Measurements from ENCODE around the gene AMPD2. TPM values are rescaled to one million over a fixed set of nuclear protein-coding genes. Genes with fewer than 3 reads are reported as not detected.

AMPD2 gene
- total RNA-seq, 3 donors from 2014 or later, result 35.6 to 47.4 (median 40.9) TPM

DNA sequence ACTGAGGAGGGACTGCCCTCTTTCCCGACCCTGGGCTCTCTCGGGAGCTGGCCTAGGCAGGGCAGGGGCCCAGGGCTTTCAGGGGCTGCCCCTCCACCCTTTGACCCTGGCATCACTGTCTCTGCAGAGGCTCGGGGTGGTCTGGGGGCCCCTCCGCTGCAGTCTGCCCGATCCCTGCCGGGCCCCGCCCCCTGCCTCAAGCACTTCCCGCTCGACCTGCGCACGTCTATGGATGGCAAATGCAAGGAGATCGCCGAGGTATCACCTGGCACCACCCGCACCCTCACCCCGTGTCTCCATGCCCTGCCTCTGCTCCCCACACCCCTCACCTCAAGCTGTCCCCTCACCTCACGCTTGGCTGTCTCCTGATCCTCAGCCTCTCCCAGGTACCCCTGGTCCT, 5.5 kb downstream of the AMPD2 start:
- intact Hi-C loops (cut with DNase I, micrococcal nuclease), result no loop called here
- Histone ChIP-seq H3K4me3 (no peak overlapping the region), H3K4me1 (ENCODE audit: low read depth) (peaks cover 13% of the 10 kb centered on the region), H3K36me3 (ENCODE audit: low read depth) (no peaks in the 10 kb centered on the region), H3K9me3 (no peaks in the 10 kb centered on the region)
- ATAC-seq (no peak), DNase-seq (peak in 1 of 3 donors; percentile 49)
- TF ChIP-seq, protein P1, sequence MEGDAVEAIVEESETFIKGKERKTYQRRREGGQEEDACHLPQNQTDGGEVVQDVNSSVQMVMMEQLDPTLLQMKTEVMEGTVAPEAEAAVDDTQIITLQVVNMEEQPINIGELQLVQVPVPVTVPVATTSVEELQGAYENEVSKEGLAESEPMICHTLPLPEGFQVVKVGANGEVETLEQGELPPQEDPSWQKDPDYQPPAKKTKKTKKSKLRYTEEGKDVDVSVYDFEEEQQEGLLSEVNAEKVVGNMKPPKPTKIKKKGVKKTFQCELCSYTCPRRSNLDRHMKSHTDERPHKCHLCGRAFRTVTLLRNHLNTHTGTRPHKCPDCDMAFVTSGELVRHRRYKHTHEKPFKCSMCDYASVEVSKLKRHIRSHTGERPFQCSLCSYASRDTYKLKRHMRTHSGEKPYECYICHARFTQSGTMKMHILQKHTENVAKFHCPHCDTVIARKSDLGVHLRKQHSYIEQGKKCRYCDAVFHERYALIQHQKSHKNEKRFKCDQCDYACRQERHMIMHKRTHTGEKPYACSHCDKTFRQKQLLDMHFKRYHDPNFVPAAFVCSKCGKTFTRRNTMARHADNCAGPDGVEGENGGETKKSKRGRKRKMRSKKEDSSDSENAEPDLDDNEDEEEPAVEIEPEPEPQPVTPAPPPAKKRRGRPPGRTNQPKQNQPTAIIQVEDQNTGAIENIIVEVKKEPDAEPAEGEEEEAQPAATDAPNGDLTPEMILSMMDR (IDR thresholded peaks at IDR 0.05), result no peak

DNA sequence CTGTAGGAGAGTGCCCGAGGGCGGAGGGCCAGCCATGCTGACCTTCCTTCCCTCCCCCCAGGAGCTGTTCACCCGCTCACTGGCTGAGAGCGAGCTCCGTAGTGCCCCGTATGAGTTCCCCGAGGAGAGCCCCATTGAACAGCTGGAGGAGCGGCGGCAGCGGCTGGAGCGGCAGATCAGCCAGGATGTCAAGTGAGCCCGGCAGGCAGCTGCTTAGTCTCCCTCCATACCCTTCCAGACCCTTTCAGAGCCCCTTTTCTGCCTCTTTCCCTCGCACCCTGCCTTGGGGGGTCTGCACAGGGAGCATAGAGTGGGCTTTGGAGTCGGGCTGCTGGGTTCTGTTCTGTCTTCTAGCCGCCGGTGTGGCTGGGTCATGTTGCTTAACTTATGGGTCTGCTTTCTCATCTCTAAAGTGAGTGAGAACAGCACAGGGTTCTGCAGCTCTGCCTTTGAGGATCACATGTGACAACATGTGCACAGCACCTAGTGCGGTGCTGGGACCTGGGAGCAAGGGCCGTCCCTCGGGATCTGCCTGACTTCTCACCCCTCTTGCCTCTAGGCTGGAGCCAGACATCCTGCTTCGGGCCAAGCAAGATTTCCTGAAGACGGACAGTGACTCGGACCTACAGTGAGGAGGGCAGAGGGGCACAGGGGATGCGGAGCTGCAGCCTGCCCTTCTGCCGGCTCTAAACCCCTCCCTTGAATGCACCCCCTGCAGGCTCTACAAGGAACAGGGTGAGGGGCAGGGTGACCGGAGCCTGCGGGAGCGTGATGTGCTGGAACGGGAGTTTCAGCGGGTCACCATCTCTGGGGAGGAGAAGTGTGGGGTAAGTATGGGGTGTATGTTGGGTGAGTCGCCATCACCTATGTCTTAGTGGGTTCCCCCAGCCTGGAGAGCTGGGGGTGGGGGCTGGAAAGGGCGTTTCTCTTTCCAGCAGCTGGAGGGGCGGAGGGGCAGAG, 6.2 kb downstream of the AMPD2 start:
- ATAC-seq, result no peak
- peaks cover 13% of the 10 kb centered on the region for H3K4me1 ChIP-seq (ENCODE audit: low read depth)
- H3K36me3 ChIP-seq (ENCODE audit: low read depth), result no peaks in the 10 kb centered on the region
- TF ChIP-seq, protein P1 (IDR thresholded peaks at IDR 0.05), result no peak
- H3K9me3 ChIP-seq, result no peaks in the 10 kb centered on the region
- no peak for DNase-seq
- intact Hi-C loops (cut with DNase I, micrococcal nuclease), result no loop called here
- H3K4me3 ChIP-seq, result no peak overlapping the region

DNA sequence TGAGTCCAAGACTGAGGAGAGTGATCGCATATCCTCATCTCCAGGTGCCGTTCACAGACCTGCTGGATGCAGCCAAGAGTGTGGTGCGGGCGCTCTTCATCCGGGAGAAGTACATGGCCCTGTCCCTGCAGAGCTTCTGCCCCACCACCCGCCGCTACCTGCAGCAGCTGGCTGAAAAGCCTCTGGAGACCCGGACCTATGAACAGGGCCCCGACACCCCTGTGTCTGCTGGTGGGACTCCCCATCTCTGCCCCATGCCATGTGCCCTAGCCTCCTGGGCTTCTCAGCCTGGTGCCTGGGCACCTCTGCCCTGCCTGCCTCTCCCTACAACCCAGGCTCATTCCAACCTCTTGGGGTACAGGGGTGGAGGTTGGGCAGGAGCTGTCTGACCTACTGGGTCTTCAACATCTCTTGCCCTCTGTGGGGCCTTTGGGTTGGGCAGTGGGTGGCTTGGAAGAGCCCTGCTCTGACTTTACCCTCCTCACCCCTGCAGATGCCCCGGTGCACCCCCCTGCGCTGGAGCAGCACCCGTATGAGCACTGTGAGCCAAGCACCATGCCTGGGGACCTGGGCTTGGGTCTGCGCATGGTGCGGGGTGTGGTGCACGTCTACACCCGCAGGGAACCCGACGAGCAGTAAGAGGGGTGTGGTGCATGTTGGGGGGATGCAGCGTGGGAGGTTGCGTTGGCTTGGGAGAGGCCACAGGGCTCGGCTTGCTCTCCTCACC, 7.2 kb downstream of the AMPD2 start:
- peaks cover 4% of the 10 kb centered on the region for H3K4me1 ChIP-seq (ENCODE audit: low read depth)
- H3K36me3 ChIP-seq (ENCODE audit: low read depth), result no peaks in the 10 kb centered on the region
- DNase-seq (no peak), ATAC-seq (no peak)
- no peaks in the 10 kb centered on the region for H3K9me3 ChIP-seq
- no peak overlapping the region for H3K4me3 ChIP-seq
- intact Hi-C loops (cut with DNase I, micrococcal nuclease), result no loop called here
- TF ChIP-seq, protein P1 (IDR thresholded peaks at IDR 0.05), result no peak

DNA sequence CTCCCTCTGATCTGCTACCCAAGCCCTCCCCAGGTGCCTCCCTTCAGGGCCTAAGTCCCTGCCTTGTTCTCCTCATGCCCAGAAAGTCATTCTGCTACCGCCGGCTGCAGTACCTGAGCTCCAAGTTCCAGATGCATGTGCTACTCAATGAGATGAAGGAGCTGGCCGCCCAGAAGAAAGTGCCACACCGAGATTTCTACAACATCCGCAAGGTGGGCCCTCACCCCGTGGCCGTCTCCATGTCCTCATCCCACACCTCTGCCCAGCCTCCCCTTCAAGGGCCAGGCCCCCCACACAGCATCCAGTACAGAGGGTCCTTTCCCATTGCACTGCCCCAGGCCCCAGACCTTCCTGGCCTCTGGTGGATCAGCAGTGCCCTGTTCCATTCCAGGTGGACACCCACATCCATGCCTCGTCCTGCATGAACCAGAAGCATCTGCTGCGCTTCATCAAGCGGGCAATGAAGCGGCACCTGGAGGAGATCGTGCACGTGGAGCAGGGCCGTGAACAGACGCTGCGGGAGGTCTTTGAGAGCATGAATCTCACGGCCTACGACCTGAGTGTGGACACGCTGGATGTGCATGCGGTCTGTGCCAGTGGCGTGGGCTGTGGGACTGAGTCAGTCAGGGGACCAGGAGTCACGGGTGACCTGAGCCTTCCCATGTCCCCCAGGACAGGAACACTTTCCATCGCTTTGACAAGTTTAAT, 8.2 kb downstream of the AMPD2 start:
- TF ChIP-seq, protein P1 (IDR thresholded peaks at IDR 0.05), result no peak
- Histone ChIP-seq H3K4me3 (no peak overlapping the region), H3K9me3 (no peaks in the 10 kb centered on the region), H3K4me1 (ENCODE audit: low read depth) (peaks cover 8% of the 10 kb centered on the region), H3K36me3 (ENCODE audit: low read depth) (no peaks in the 10 kb centered on the region)
- intact Hi-C loops (cut with DNase I, micrococcal nuclease), result no loop called here
- no peak for ATAC-seq
- DNase-seq, result no peak

DNA sequence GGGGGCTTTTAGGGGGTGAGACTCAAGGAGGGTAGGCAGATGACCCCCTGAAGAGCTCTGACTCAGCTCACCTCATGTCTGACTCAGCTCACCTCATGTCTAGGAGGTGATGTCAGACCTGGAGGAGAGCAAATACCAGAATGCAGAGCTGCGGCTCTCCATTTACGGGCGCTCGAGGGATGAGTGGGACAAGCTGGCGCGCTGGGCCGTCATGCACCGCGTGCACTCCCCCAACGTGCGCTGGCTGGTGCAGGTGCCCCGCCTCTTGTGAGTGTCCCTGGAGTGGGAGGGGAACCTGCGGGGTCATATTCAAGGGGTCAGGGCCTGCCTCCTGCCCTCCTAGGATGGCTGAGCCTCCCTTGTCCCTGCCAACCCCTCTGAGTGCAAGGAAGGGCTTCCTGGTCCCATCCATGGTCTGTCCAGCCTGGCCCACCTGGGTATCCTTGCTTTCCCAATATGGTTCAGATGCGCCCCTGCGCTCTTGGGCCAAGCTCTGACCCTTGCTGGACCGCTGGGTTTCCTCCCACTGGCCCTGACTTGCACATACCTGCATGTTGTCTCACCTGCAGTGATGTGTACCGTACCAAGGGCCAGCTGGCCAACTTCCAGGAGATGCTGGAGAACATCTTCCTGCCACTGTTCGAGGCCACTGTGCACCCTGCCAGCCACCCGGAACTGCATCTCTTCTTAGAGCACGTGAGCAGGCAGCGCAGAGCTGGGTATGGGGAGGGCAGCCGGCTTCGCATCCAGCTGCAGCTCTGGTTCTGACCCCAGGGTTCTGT, 9.1 kb downstream of the AMPD2 start:
- H3K9me3 ChIP-seq, result no peaks in the 10 kb centered on the region
- TF ChIP-seq, protein P1 (IDR thresholded peaks at IDR 0.05), result no peak
- H3K36me3 ChIP-seq (ENCODE audit: low read depth), result no peaks in the 10 kb centered on the region
- no peak for ATAC-seq
- no peak for DNase-seq
- H3K4me3 ChIP-seq, result no peak overlapping the region
- H3K4me1 ChIP-seq (ENCODE audit: low read depth), result peaks cover 7% of the 10 kb centered on the region
- intact Hi-C loops (cut with DNase I, micrococcal nuclease), result no loop called here

Data from mucosa of descending colon (tissue), 3 donors.